ENCODE data around the gene AMPH. TPM values are rescaled to one million over a fixed set of nuclear protein-coding genes. Genes with fewer than 3 reads are reported as not detected.

Gene AMPH
- total and polyA plus RNA-seq, 2 of the 4 experiments (the other 2 are of a cell fraction), result 3.9 to 4.8 TPM

DNA sequence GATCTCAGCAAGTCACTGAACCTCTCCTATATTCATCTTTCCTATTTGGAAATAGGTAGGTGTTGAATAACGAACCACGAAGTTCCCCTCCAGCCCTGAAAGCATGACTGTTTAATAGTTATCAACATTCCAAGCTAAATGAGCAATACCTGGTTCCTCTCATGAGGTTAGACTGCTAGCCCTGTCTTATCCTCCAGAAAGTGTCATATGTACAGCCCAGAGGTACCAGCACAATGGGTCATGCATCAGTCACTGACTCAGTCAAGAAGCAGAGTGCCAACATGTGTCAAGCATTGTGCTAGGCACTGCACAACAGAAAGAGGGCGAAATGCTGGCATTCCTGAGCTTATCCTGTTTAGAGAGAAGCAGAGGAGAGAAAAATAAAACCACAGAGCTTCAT is 70.0 kb downstream of the AMPH start:
- Histone ChIP-seq H4K20me1 (ENCODE audit: insufficient read depth, low read length) (no peaks in the 10 kb centered on the region), H4K5ac (ENCODE audit: low read depth, low read length) (no peak overlapping the region), H3K36me3 (ENCODE audit: control insufficient read depth, insufficient read depth, low read length) (no peaks in the 10 kb centered on the region), H3K14ac (replicated peaks; ENCODE audit: low read depth, low read length) (no peak overlapping the region), H3K4me3 (ENCODE audit: insufficient read depth, low read depth, low read length) (no peak overlapping the region), H3K18ac (ENCODE audit: low read depth, low read length) (no peak overlapping the region), H3K4me1 (ENCODE audit: control insufficient read depth, insufficient read depth, low read length) (peaks cover 7% of the 10 kb centered on the region; the same call in 1 of the 2 replicates), H3K23ac (ENCODE audit: low read depth, low read length) (no peak overlapping the region), H3K9me1 (ENCODE audit: insufficient read depth, low read length) (no peaks in the 10 kb centered on the region; the same call in 1 of the 2 replicates), H2BK15ac (ENCODE audit: low read depth, low read length) (no peak overlapping the region), H3K27me3 (ENCODE audit: control insufficient read depth, insufficient read depth, low read length) (no peaks in the 10 kb centered on the region), H2AFZ (replicated peaks; ENCODE audit: low read length, poor library complexity) (no peak overlapping the region), H4K91ac (ENCODE audit: insufficient read depth, low read depth, low read length) (no peak overlapping the region), H3K56ac (ENCODE audit: extremely low read depth, insufficient read depth, low read length) (no peak overlapping the region), H3K9ac (ENCODE audit: low read depth, low read length) (no peak overlapping the region), H3K27ac (ENCODE audit: insufficient read depth, low read length) (no peak overlapping the region), H2BK120ac (ENCODE audit: low read depth, low read length) (no peak overlapping the region), H3K4ac (ENCODE audit: low read depth, low read length) (no peak overlapping the region), H2AK5ac (ENCODE audit: low read depth, low read length) (no peak overlapping the region), H2BK5ac (ENCODE audit: low read depth, low read length, poor library complexity, severe bottlenecking) (no peak overlapping the region), H3K79me1 (ENCODE audit: low read depth in 1 of 2, low read length in 2 of 2) (no peaks in the 10 kb centered on the region; a peak in 1 of 4 replicates), H4K8ac (ENCODE audit: low read depth in 2 of 2, low read length in 2 of 2) (no peak overlapping the region), H2AK9ac (replicated peaks; ENCODE audit: low read depth, low read length, poor library complexity) (no peak overlapping the region), H2BK20ac (ENCODE audit: low read depth, low read length) (no peak overlapping the region), H3K9me3 (ENCODE audit: control insufficient read depth, insufficient read depth, low read length) (no peaks in the 10 kb centered on the region), H3K4me2 (ENCODE audit: low read depth, low read length) (no peak overlapping the region)
- CTCF ChIA-PET, result interaction anchor here (0.6 to 1.2 kb wide), 2 partner anchors 16 to 77 kb away, joined by 3 read pairs; no protein-coding TSS in a partner anchor
- BruUV-seq (replicated peaks), result no TSS peak
- in situ Hi-C loops (cut with MboI; ENCODE audit: low sequenced_read_pairs), result no loop called here
- POLR2A ChIA-PET (ENCODE audit: unreplicated experiment), result no interaction called here
- intact Hi-C loops (cut with micrococcal nuclease), result no loop called here
- dilution Hi-C loops (cut with HindIII; ENCODE audit: low sequenced_read_pairs, unreplicated experiment), result no loop called here
- DNase-seq, result peak; percentile 33
- TF ChIP-seq, protein P1, sequence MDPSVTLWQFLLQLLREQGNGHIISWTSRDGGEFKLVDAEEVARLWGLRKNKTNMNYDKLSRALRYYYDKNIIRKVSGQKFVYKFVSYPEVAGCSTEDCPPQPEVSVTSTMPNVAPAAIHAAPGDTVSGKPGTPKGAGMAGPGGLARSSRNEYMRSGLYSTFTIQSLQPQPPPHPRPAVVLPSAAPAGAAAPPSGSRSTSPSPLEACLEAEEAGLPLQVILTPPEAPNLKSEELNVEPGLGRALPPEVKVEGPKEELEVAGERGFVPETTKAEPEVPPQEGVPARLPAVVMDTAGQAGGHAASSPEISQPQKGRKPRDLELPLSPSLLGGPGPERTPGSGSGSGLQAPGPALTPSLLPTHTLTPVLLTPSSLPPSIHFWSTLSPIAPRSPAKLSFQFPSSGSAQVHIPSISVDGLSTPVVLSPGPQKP (IDR thresholded peaks at IDR 0.05; ENCODE audit: borderline replicate concordance, low read depth, low read length), result no peak
- TF ChIP-seq SMC3 (IDR thresholded peaks at IDR 0.05; ENCODE audit: low read depth, low read length) (no peak), RAD21 (IDR thresholded peaks at IDR 0.05; ENCODE audit: low read length) (no peak), MAZ (IDR thresholded peaks at IDR 0.05; ENCODE audit: borderline replicate concordance, low read depth, low read length) (no peak), MXI1 (IDR thresholded peaks at IDR 0.05; ENCODE audit: borderline replicate concordance, low read depth, low read length) (no peak), RFX5 (IDR thresholded peaks at IDR 0.05; ENCODE audit: low read depth, low read length) (no peak), BHLHE40 (IDR thresholded peaks at IDR 0.05; ENCODE audit: low read depth, low read length) (no peak), CHD1 (IDR thresholded peaks at IDR 0.05; ENCODE audit: low read depth, low read length) (no peak), CEBPB (IDR thresholded peaks at IDR 0.05; ENCODE audit: low read depth, low read length) (no peak), FOS (IDR thresholded peaks at IDR 0.05; ENCODE audit: low read depth, low read length) (no peak), POLR2A (IDR thresholded peaks at IDR 0.05; ENCODE audit: low read depth, low read length) (no peak), RCOR1 (IDR thresholded peaks at IDR 0.05; ENCODE audit: insufficient replicate concordance, low read length) (no peak), NFE2L2 (IDR thresholded peaks at IDR 0.05; ENCODE audit: low read depth, low read length) (no peak), MAFK (IDR thresholded peaks at IDR 0.05; ENCODE audit: low read depth, low read length) (no peak)
- TF ChIP-seq, protein P2, sequence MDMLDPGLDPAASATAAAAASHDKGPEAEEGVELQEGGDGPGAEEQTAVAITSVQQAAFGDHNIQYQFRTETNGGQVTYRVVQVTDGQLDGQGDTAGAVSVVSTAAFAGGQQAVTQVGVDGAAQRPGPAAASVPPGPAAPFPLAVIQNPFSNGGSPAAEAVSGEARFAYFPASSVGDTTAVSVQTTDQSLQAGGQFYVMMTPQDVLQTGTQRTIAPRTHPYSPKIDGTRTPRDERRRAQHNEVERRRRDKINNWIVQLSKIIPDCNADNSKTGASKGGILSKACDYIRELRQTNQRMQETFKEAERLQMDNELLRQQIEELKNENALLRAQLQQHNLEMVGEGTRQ (IDR thresholded peaks at IDR 0.05; ENCODE audit: low read depth, low read length), result no peak
- TF ChIP-seq, protein P3, sequence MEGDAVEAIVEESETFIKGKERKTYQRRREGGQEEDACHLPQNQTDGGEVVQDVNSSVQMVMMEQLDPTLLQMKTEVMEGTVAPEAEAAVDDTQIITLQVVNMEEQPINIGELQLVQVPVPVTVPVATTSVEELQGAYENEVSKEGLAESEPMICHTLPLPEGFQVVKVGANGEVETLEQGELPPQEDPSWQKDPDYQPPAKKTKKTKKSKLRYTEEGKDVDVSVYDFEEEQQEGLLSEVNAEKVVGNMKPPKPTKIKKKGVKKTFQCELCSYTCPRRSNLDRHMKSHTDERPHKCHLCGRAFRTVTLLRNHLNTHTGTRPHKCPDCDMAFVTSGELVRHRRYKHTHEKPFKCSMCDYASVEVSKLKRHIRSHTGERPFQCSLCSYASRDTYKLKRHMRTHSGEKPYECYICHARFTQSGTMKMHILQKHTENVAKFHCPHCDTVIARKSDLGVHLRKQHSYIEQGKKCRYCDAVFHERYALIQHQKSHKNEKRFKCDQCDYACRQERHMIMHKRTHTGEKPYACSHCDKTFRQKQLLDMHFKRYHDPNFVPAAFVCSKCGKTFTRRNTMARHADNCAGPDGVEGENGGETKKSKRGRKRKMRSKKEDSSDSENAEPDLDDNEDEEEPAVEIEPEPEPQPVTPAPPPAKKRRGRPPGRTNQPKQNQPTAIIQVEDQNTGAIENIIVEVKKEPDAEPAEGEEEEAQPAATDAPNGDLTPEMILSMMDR (conservative IDR thresholded peaks at IDR 0.05; ENCODE audit: low read depth, low read length), result no peak
- ATAC-seq (ENCODE audit: low read depth), result no peak
- WGBS, 2 experiments (ENCODE audit: extremely low coverage in 2 of 2, insufficient read length in 1 of 2), result no CpG with 5 or more reads among the region's 3 CpGs
